AG10803 (cell line): ENCODE data around the gene COL21A1.
"Not testable (repeated sequence)": the region's sequence is repeated elsewhere in the genome, so short reads cannot be mapped to it uniquely, and the experiment has no call there.

ENCODE experiments used
- DNase-seq: peaks from one replicate; pipeline ENCODE4 v3.0.0; 2010; ENCODE audit warnings: low read depth
- H3K4me3 ChIP-seq: 2 replicates; pipeline ENCODE4 v1.5.1; 2011; ENCODE audit warnings: mild to moderate bottlenecking, low read length, control low read depth
- CTCF ChIP-seq: conservative IDR thresholded peaks from 2 replicates; pipeline ENCODE4 v1.5.1; 2011; ENCODE audit warnings: mild to moderate bottlenecking, low read length, control low read depth, inconsistent platforms

COL21A1 gene

GRCh38 chr6:56263596-56264315 lies 16.4 kb upstream of the COL21A1 start:
- DNase-seq: peak; percentile 31
- TF ChIP-seq CTCF: no peak
- H3K4me3 ChIP-seq: no peak overlapping the region

- not testable (repeated sequence) for H3K4me3 ChIP-seq
Measured at GRCh38 chr6:56260593-56260992, 13.2 kb upstream of the COL21A1 start.

GRCh38 chr6:56259234-56260077 lies 12.1 kb upstream of the COL21A1 start:
- no peak for TF ChIP-seq CTCF
- peak; percentile 17 for DNase-seq

More at GRCh38 chr6:56260593-56260992, 13.2 kb upstream of the COL21A1 start:
- DNase-seq: not testable (repeated sequence)

GRCh38 chr6:56255349-56255748 lies 8.0 kb upstream of the COL21A1 start:
- H3K4me3 ChIP-seq: no peak overlapping the region
- no peak for TF ChIP-seq CTCF
- peak; percentile 37 for DNase-seq

More at GRCh38 chr6:56259234-56260077, 12.1 kb upstream of the COL21A1 start:
- no peak overlapping the region for H3K4me3 ChIP-seq

GRCh38 chr6:56250266-56250665 lies 2.9 kb upstream of the COL21A1 start:
- H3K4me3 ChIP-seq: no peak overlapping the region
- no peak for TF ChIP-seq CTCF
- DNase-seq: no peak

- no peak for TF ChIP-seq CTCF
- no peak for DNase-seq
- peak overlapping the region; percentile 49 for H3K4me3 ChIP-seq
Measured at GRCh38 chr6:56247654-56248122, 308 bp upstream of the COL21A1 start.

GRCh38 chr6:56246541-56246880 lies 869 bp downstream of the COL21A1 start:
- no peak for TF ChIP-seq CTCF
- DNase-seq: no peak
- H3K4me3 ChIP-seq: no peak overlapping the region
